Upper lobe of right lung (tissue), 1 donor: ENCODE results near the gene FBL. TPM values are rescaled to one million over a fixed set of nuclear protein-coding genes. Genes with fewer than 3 reads are reported as not detected.
"Not testable (repeated sequence)": the region's sequence is repeated elsewhere in the genome, so short reads cannot be mapped to it uniquely, and the experiment has no call there.

Experiments
- ATAC-seq: fragments of 200-7000 bp; cut with Tn5 transposase; one replicate; pipeline ENCODE4 v1.9.1; 2020; ENCODE audit warnings: mild to moderate bottlenecking, moderate library complexity
- DNase-seq: peaks from one replicate; pipeline ENCODE4 v3.0.0-alpha.2; 2020
- H3K27ac ChIP-seq: fragments of 200-600 bp; one replicate; pipeline ENCODE4 v1.8.0; 2022
- H3K27me3 ChIP-seq: fragments of 200-600 bp; one replicate; pipeline ENCODE4 v1.8.0; 2022; ENCODE audit warnings: mild to moderate bottlenecking
- H3K36me3 ChIP-seq: fragments of 200-600 bp; one replicate; pipeline ENCODE4 v1.8.0; 2022
- H3K4me1 ChIP-seq: fragments of 200-600 bp; one replicate; pipeline ENCODE4 v1.8.0; 2022
- H3K4me3 ChIP-seq: fragments of 200-600 bp; one replicate; pipeline ENCODE4 v1.8.0; 2022; ENCODE audit warnings: mild to moderate bottlenecking
- H3K9me3 ChIP-seq: fragments of 200-600 bp; one replicate; pipeline ENCODE4 v1.8.0; 2022
- CTCF ChIP-seq: fragments of 200-600 bp; IDR thresholded peaks from one replicate; pipeline ENCODE4 v1.8.0; 2022; ENCODE audit warnings: antibody characterized with exemption
- intact Hi-C: fragments of 100-400 bp; cut with DNase I; formaldehyde crosslinking; loops from one replicate; pipeline ENCODE4 v1.11.0; 2022
- long read RNA-seq: library from polyadenylated mRNA; unstranded; transcript quantifications from one replicate; pipeline ENCODE4 v2.0.0, GENCODE V29; 2021
- total RNA-seq: library from RNA; stranded (reverse); fragmentation: NEBNext Ultra II Directional; extraction: Animal tissue kit (Norgen Biotek cat#: 25700); gene quantifications from one replicate; pipeline ENCODE4 v1.2.1, GENCODE V29; 2021
- donor health status: DM: no; HTN: yes; CAD: no; lungs with severe emphysema.

FBL gene
- 123 TPM for total RNA-seq
- long read RNA-seq, transcript FBL-201 (9 exons, 1,160 nt) = major isoform, 42 of 60 reads
- long read RNA-seq, partial matches to known transcripts = 12 of 60 reads
- long read RNA-seq, other reads (novel, unspliced or antisense) = 6 of 60 reads

- Histone ChIP-seq H3K27ac (peak within 1 kb of the TSS; percentile 93), H3K4me1 (peaks cover 32% of the 10 kb centered on the region), H3K9me3 (no peaks in the 10 kb centered on the region), H3K4me3 (peak within 1 kb of the TSS; percentile 96), H3K36me3 (no peaks in the 10 kb centered on the region), H3K27me3 (no peaks in the 10 kb centered on the region)
- ATAC-seq (peak; percentile 97), DNase-seq (peak; percentile 99)
- intact Hi-C loops = no loop called here
- no peak for TF ChIP-seq CTCF
Observed at GRCh38 chr19:39845933-39846677, at the start of gene FBL. Gene FBL (minus strand): TSS chr19:39846379. CDS start chr19:39846300, 79 bp downstream.

- H3K4me3 ChIP-seq, H3K36me3 ChIP-seq, intact Hi-C loops, ATAC-seq, H3K9me3 ChIP-seq, H3K4me1 ChIP-seq, DNase-seq, H3K27ac ChIP-seq: not testable (repeated sequence)
- H3K27me3 ChIP-seq = peaks cover 10% of the 10 kb centered on the region
Observed at GRCh38 chr19:39895096-39895495, 48.9 kb upstream of the FBL start.

- peaks cover 10% of the 10 kb centered on the region for H3K27me3 ChIP-seq
- H3K4me3 ChIP-seq, H3K4me1 ChIP-seq, ATAC-seq, H3K27ac ChIP-seq, H3K36me3 ChIP-seq, intact Hi-C loops, H3K9me3 ChIP-seq: not testable (repeated sequence)
- peak; percentile 15 for DNase-seq
Observed at GRCh38 chr19:39894236-39894606, 48.0 kb upstream of the FBL start.

GRCh38 chr19:39893366-39894235 lies 47.4 kb upstream of the FBL start:
- intact Hi-C loops = not testable (repeated sequence)
- peak; percentile 44 for ATAC-seq

GRCh38 chr19:39892506-39892902 lies 46.3 kb upstream of the FBL start:
- H3K4me3 ChIP-seq, H3K36me3 ChIP-seq, ATAC-seq, H3K27ac ChIP-seq, H3K9me3 ChIP-seq, H3K4me1 ChIP-seq, DNase-seq, intact Hi-C loops: not testable (repeated sequence)
- peaks cover 10% of the 10 kb centered on the region for H3K27me3 ChIP-seq

More at GRCh38 chr19:39893366-39894235, 47.4 kb upstream of the FBL start:
- DNase-seq = peak; percentile 84
- peak overlapping the region; percentile 23 for H3K4me3 ChIP-seq
- not testable (repeated sequence) for H3K9me3 ChIP-seq, H3K4me1 ChIP-seq, H3K27ac ChIP-seq, H3K36me3 ChIP-seq
- peaks cover 10% of the 10 kb centered on the region for H3K27me3 ChIP-seq

- H3K27ac ChIP-seq, H3K4me1 ChIP-seq, intact Hi-C loops, H3K4me3 ChIP-seq, H3K9me3 ChIP-seq, H3K36me3 ChIP-seq: not testable (repeated sequence)
- ATAC-seq (peak; percentile 21), DNase-seq (peak; percentile 77)
- H3K27me3 ChIP-seq = peaks cover 10% of the 10 kb centered on the region
Observed at GRCh38 chr19:39891660-39892505, 45.7 kb upstream of the FBL start.

- H3K4me1 ChIP-seq = no peaks in the 10 kb centered on the region
- DNase-seq = peak; percentile 53
- intact Hi-C loops = no loop called here
- ATAC-seq = no peak
- H3K36me3 ChIP-seq = no peaks in the 10 kb centered on the region
- H3K9me3 ChIP-seq = no peaks in the 10 kb centered on the region
- H3K27me3 ChIP-seq = peaks cover 10% of the 10 kb centered on the region
- H3K27ac ChIP-seq = no peak overlapping the region
- H3K4me3 ChIP-seq = no peak overlapping the region
- no peak for TF ChIP-seq CTCF
Observed at GRCh38 chr19:39890755-39891551, 44.8 kb upstream of the FBL start.

GRCh38 chr19:39889872-39890754 lies 43.9 kb upstream of the FBL start:
- H3K27ac ChIP-seq, H3K4me3 ChIP-seq, H3K36me3 ChIP-seq, H3K4me1 ChIP-seq, ATAC-seq, intact Hi-C loops, H3K9me3 ChIP-seq: not testable (repeated sequence)
- H3K27me3 ChIP-seq = peaks cover 10% of the 10 kb centered on the region
- peak; percentile 67 for DNase-seq

GRCh38 chr19:39887456-39887951 lies 41.3 kb upstream of the FBL start:
- ATAC-seq, DNase-seq, H3K36me3 ChIP-seq, H3K27ac ChIP-seq, intact Hi-C loops, H3K4me3 ChIP-seq, H3K4me1 ChIP-seq, H3K9me3 ChIP-seq: not testable (repeated sequence)
- H3K27me3 ChIP-seq = peaks cover 10% of the 10 kb centered on the region
